GM12891 (cell line): ENCODE results near the gene ARMC9.

ENCODE experiments used
- POLR2A ChIP-seq: IDR thresholded peaks from 2 replicates; pipeline ENCODE4 v1.6.1; 2011; ENCODE audit warnings: low read depth, low read length, control low read depth
- POLR2AphosphoS5 ChIP-seq: IDR thresholded peaks from 2 replicates; pipeline ENCODE4 v1.6.1; 2011; ENCODE audit warnings: low read depth, low read length, control low read depth
- POU2F2 ChIP-seq: IDR thresholded peaks from 2 replicates; pipeline ENCODE4 v1.6.1; 2011; ENCODE audit warnings: low read depth, mild to moderate bottlenecking, control low read depth, low read length, moderate library complexity
- SPI1 ChIP-seq: IDR thresholded peaks from 2 replicates; pipeline ENCODE4 v1.6.1; 2011; ENCODE audit warnings: low read depth, low read length, control low read depth
- TAF1 ChIP-seq: IDR thresholded peaks from 2 replicates; pipeline ENCODE4 v1.6.1; 2011; ENCODE audit warnings: low read depth, low read length, control low read depth

GRCh38 chr2:231286964-231287363, 88.5 kb downstream of the ARMC9 start:
- TF ChIP-seq POLR2A = no peak
- TF ChIP-seq POLR2AphosphoS5 = no peak
- TF ChIP-seq POU2F2 = no peak
- no peak for TF ChIP-seq TAF1
- TF ChIP-seq SPI1 = no peak
